ENCODE measurements around the gene CYTH4. TPM values are rescaled to one million over a fixed set of nuclear protein-coding genes. Genes with fewer than 3 reads are reported as not detected.

CYTH4 gene
- total RNA-seq, 3 donors from 2014 or later, result 8.7 to 13.3 (median 11.6) TPM

DNA sequence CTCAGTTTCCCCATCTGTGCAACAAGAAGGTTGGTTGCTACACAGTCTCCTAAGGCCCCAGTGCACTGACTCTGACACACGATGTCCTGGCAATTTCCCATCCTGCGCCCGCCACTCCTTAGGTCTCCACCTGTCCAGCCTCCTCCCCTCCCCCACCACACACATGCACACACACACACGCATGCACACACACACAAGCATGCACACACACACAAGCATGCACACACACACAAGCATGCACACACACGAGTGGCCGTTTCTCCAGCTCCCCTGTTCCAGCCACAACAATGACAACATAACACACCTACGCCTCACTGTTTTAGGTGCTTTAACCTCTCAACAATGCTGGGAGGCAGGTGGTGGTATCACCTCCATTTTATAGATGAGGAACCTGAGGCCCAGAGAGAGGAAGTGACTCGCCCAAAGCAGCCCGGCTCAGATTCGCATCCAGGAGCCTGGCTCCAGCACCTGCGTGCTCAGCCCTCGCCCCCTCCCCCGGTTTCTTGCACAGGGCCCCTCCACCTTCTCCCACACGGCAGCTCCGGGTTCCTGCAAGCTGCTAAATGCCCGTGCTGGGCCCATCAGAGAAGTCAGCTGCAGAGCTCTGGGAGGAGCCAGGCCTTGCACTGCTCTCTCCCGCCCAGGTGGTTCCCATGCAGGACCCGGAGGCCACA lies 13.0 kb downstream of the CYTH4 start:
- no peaks in the 10 kb centered on the region for H3K36me3 ChIP-seq (ENCODE audit: low read depth)
- DNase-seq (no peak), ATAC-seq (peak; percentile 33)
- no peak for TF ChIP-seq CTCF (IDR thresholded peaks at IDR 0.05)
- no peak overlapping the region for H3K4me3 ChIP-seq
- H3K4me1 ChIP-seq (ENCODE audit: low read depth), result no peaks in the 10 kb centered on the region
- no peaks in the 10 kb centered on the region for H3K9me3 ChIP-seq
- intact Hi-C loops (cut with DNase I, micrococcal nuclease), result no loop called here

- Histone ChIP-seq H3K36me3 (ENCODE audit: low read depth) (no peaks in the 10 kb centered on the region), H3K9me3 (no peaks in the 10 kb centered on the region), H3K4me1 (ENCODE audit: low read depth) (no peaks in the 10 kb centered on the region), H3K4me3 (no peak overlapping the region)
- TF ChIP-seq CTCF (IDR thresholded peaks at IDR 0.05), result no peak
- DNase-seq (no peak), ATAC-seq (no peak)
- intact Hi-C loops (cut with DNase I, micrococcal nuclease), result no loop called here
These were observed 13.6 kb downstream of the CYTH4 start for GRCh38 chr22:37295946-37296345.

DNA sequence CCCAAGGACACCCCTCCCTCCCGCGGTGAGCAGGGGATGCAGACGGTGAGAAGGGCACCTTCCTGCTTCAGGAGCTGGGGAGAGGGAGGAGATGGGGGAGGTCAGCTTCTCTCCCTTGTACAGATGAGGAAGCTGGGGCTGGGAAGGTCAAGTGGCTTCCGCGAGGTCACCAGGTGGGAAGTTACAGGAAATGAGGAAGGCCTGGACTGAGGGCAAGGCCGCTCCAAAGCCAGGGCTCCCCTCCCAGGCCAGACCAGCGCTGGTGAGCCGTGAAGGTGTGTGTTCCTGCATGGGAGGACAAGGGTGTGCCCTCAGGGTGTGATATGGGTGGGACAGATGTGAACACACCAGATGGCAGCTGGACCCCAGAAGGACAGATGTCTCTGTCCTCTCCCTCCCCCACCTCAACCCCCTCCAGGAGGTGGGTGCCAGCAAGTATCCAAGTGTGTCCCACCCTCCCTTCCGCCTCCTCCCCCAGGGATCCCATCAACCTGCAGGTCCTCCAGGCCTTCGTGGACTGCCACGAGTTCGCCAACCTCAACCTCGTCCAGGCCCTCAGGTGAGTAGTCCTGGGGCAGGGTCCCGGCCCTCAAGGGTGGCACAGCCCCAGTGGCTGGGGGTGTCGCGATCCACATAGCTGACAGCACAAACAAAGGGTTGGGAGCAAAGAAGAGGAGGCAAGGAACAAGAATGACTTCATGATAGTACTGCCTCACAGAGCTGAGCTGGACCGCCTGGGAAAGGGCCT lies 16.6 kb downstream of the CYTH4 start:
- DNase-seq (no peak), ATAC-seq (peak; percentile 35)
- no peak for TF ChIP-seq CTCF (IDR thresholded peaks at IDR 0.05)
- intact Hi-C loops (cut with DNase I, micrococcal nuclease), result no loop called here
- H3K36me3 ChIP-seq (ENCODE audit: low read depth), result no peaks in the 10 kb centered on the region
- H3K4me1 ChIP-seq (ENCODE audit: low read depth), result no peaks in the 10 kb centered on the region
- no peaks in the 10 kb centered on the region for H3K9me3 ChIP-seq
- H3K4me3 ChIP-seq, result no peak overlapping the region

GRCh38 chr22:37299969-37300509 lies 17.7 kb downstream of the CYTH4 start:
- TF ChIP-seq CTCF (IDR thresholded peaks at IDR 0.05), result no peak
- no peak overlapping the region for H3K4me3 ChIP-seq
- no peaks in the 10 kb centered on the region for H3K36me3 ChIP-seq (ENCODE audit: low read depth)
- ATAC-seq (no peak), DNase-seq (no peak)
- H3K4me1 ChIP-seq (ENCODE audit: low read depth), result no peaks in the 10 kb centered on the region
- intact Hi-C loops (cut with DNase I, micrococcal nuclease), result no loop called here
- no peaks in the 10 kb centered on the region for H3K9me3 ChIP-seq

GRCh38 chr22:37300551-37301017 lies 18.3 kb downstream of the CYTH4 start:
- DNase-seq, result no peak
- intact Hi-C loops (cut with DNase I, micrococcal nuclease), result no loop called here
- no peaks in the 10 kb centered on the region for H3K36me3 ChIP-seq (ENCODE audit: low read depth)
- no peaks in the 10 kb centered on the region for H3K9me3 ChIP-seq
- no peak overlapping the region for H3K4me3 ChIP-seq
- TF ChIP-seq CTCF (IDR thresholded peaks at IDR 0.05), result no peak
- H3K4me1 ChIP-seq (ENCODE audit: low read depth), result no peaks in the 10 kb centered on the region
- peak; percentile 39 for ATAC-seq
